ENCODE results near the gene C10orf67. TPM values are rescaled to one million over a fixed set of nuclear protein-coding genes. Genes with fewer than 3 reads are reported as not detected.

C10orf67 gene
- total RNA-seq, 1 experiment from 2014 or later, result 0.15 TPM

- no peaks in the 10 kb centered on the region for H3F3A ChIP-seq (ENCODE audit: low read length, unreplicated experiment)
- H3K79me2 ChIP-seq (ENCODE audit: low read length), result no peaks in the 10 kb centered on the region
- ChIA-PET CTCF (no interaction called here), POLR2A (ENCODE audit: unreplicated experiment) (no interaction called here)
- no peaks in the 10 kb centered on the region for H3K36me3 ChIP-seq (ENCODE audit: low read depth, low read length)
- intact Hi-C loops (cut with micrococcal nuclease), result no loop called here
- no peak overlapping the region for H3K27ac ChIP-seq (ENCODE audit: low read length)
- H3K4me3 ChIP-seq (ENCODE audit: low read length), result no peak overlapping the region
- ATAC-seq, result no peak
- H3K27me3 ChIP-seq (ENCODE audit: low read length), result no peaks in the 10 kb centered on the region
- no peaks in the 10 kb centered on the region for H3K4me1 ChIP-seq (ENCODE audit: insufficient read depth, low read length)
- no peaks in the 10 kb centered on the region for H4K20me1 ChIP-seq (ENCODE audit: low read length)
- no TSS peak for BruUV-seq (replicated peaks)
- no peak overlapping the region for H3K9ac ChIP-seq (ENCODE audit: low read length)
- H3K9me3 ChIP-seq (ENCODE audit: low read length), result no peaks in the 10 kb centered on the region
- no peak for DNase-seq
- no peaks in the 10 kb centered on the region for H3K9me2 ChIP-seq (replicated peaks; ENCODE audit: low read length)
- H2AFZ ChIP-seq (ENCODE audit: low read length), result no peak overlapping the region
- no peak overlapping the region for H3K4me2 ChIP-seq (ENCODE audit: low read length)
- no peak for TF ChIP-seq EZH2phosphoT487 (IDR thresholded peaks at IDR 0.05; ENCODE audit: borderline replicate concordance, low read length)
- no peak for TF ChIP-seq CTCF (conservative IDR thresholded peaks at IDR 0.05; ENCODE audit: low read depth, low read length)
- no peak for TF ChIP-seq EZH2 (IDR thresholded peaks at IDR 0.05; ENCODE audit: low read length, unreplicated experiment)
Measured at GRCh38 chr10:23322082-23322481, 22.5 kb downstream of the C10orf67 start.

DNA sequence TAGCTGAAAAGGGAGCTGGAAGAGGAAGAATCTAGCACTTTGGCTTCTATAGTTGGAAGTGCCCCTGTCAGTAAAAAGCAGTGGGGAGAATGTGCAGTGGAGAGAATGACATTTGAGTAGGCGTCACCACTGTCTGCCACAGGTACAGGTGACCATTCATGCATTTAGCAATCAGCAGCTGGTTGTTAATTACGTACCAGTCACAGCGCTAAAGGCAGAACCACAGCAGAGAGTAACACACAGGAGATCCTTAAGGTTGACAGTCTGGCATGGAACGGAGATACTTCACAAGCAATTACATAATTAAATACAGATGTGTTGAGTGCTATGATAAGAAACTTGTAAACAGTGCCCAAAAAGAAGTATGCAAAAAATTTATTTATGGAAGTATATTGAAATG, 24.8 kb downstream of the C10orf67 start:
- H4K20me1 ChIP-seq (ENCODE audit: low read length), result no peaks in the 10 kb centered on the region
- no peak overlapping the region for H3K9ac ChIP-seq (ENCODE audit: low read length)
- H3K36me3 ChIP-seq (ENCODE audit: low read depth, low read length), result no peaks in the 10 kb centered on the region
- CTCF ChIA-PET, result no interaction called here
- H3K9me3 ChIP-seq (ENCODE audit: low read length), result no peaks in the 10 kb centered on the region
- TF ChIP-seq CTCF (conservative IDR thresholded peaks at IDR 0.05; ENCODE audit: low read depth, low read length) (no peak), EZH2phosphoT487 (IDR thresholded peaks at IDR 0.05; ENCODE audit: borderline replicate concordance, low read length) (no peak), EZH2 (IDR thresholded peaks at IDR 0.05; ENCODE audit: low read length, unreplicated experiment) (no peak)
- no peak overlapping the region for H3K4me3 ChIP-seq (ENCODE audit: low read length)
- POLR2A ChIA-PET (ENCODE audit: unreplicated experiment), result no interaction called here
- no peak for DNase-seq
- BruUV-seq (replicated peaks), result no TSS peak
- H3K27me3 ChIP-seq (ENCODE audit: low read length), result no peaks in the 10 kb centered on the region
- H3K4me1 ChIP-seq (ENCODE audit: insufficient read depth, low read length), result 0 out of 2 replicates have a peak, but pooled peaks cover 5% of the 10 kb centered on the region
- H3F3A ChIP-seq (ENCODE audit: low read length, unreplicated experiment), result no peaks in the 10 kb centered on the region
- no peak overlapping the region for H3K4me2 ChIP-seq (ENCODE audit: low read length)
- intact Hi-C loops (cut with micrococcal nuclease), result loop anchor here (5.0 kb wide), 1 partner anchor 117 kb away; the partner anchor contains the start of gene OTUD1
- H3K27ac ChIP-seq (ENCODE audit: low read length), result no peak overlapping the region
- no peak overlapping the region for H2AFZ ChIP-seq (ENCODE audit: low read length)
- H3K9me2 ChIP-seq (replicated peaks; ENCODE audit: low read length), result no peaks in the 10 kb centered on the region
- ATAC-seq, result no peak
- no peaks in the 10 kb centered on the region for H3K79me2 ChIP-seq (ENCODE audit: low read length)

DNA sequence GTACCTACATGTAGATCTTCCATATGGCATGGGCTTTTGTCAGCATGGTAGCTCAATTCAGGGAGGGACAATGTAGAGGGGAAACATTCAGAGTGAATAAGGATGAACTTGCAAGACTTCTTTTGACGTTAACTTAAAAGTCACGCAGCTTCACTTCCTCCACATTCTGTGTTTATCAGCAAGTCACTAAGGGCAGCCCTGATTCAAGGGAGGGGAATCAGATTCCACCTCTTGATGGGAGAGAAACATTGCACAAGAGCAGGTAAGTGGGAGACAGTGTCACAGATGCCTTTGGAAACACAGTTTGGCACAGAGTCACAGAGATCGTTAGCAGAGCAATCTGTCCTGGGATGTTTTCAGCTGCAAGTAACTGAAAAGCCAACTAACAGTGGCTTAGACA, 26.2 kb downstream of the C10orf67 start:
- Histone ChIP-seq H2AFZ (ENCODE audit: low read length) (no peak overlapping the region), H3K27me3 (ENCODE audit: low read length) (no peaks in the 10 kb centered on the region), H3K36me3 (ENCODE audit: low read depth, low read length) (no peaks in the 10 kb centered on the region), H3K4me1 (ENCODE audit: insufficient read depth, low read length) (0 out of 2 replicates have a peak, but pooled peaks cover 5% of the 10 kb centered on the region), H3K9me3 (ENCODE audit: low read length) (no peaks in the 10 kb centered on the region), H3K9me2 (replicated peaks; ENCODE audit: low read length) (no peaks in the 10 kb centered on the region), H3F3A (ENCODE audit: low read length, unreplicated experiment) (no peaks in the 10 kb centered on the region), H3K4me3 (ENCODE audit: low read length) (no peak overlapping the region), H3K79me2 (ENCODE audit: low read length) (no peaks in the 10 kb centered on the region), H4K20me1 (ENCODE audit: low read length) (no peaks in the 10 kb centered on the region), H3K4me2 (ENCODE audit: low read length) (no peak overlapping the region), H3K9ac (ENCODE audit: low read length) (no peak overlapping the region), H3K27ac (ENCODE audit: low read length) (no peak overlapping the region)
- intact Hi-C loops (cut with micrococcal nuclease), result loop anchor here (5.0 kb wide), 1 partner anchor 119 kb away; the partner anchor contains the start of gene OTUD1
- ChIA-PET POLR2A (ENCODE audit: unreplicated experiment) (no interaction called here), CTCF (interaction anchor here (0.7 kb wide), 1 partner anchor 161 kb away, joined by 3 read pairs; no protein-coding TSS in a partner anchor)
- no peak for DNase-seq
- TF ChIP-seq CTCF (conservative IDR thresholded peaks at IDR 0.05; ENCODE audit: low read depth, low read length) (no peak), EZH2phosphoT487 (IDR thresholded peaks at IDR 0.05; ENCODE audit: borderline replicate concordance, low read length) (no peak), EZH2 (IDR thresholded peaks at IDR 0.05; ENCODE audit: low read length, unreplicated experiment) (no peak)
- BruUV-seq (replicated peaks), result no TSS peak
- no peak for ATAC-seq
